ENCODE results near the gene SLC25A41. TPM values are rescaled to one million over a fixed set of nuclear protein-coding genes. Genes with fewer than 3 reads are reported as not detected.
A peak's percentile ranks its signal among the peaks of the same experiment; 100 is the strongest.

The SLC25A41 gene
- total and polyA plus RNA-seq, 2 of the 13 experiments (the other 11 are each of a cell fraction or from before 2014, with no cell fraction given): 0.33 to 0.95 TPM

GRCh38 chr19:6402837-6403608 lies 30.5 kb downstream of the SLC25A41 start (continued):
- TF ChIP-seq ZNF446 (CRISPR knock-in tag; IDR thresholded peaks at IDR 0.05): no peak
- TF ChIP-seq TSC22D2 (CRISPR knock-in tag; IDR thresholded peaks at IDR 0.05; ENCODE audit: borderline replicate concordance): no peak
- no peak for TF ChIP-seq THAP7 (CRISPR knock-in tag; IDR thresholded peaks at IDR 0.05)
- no peak for TF ChIP-seq TCF12 (IDR thresholded peaks at IDR 0.05)
- TF ChIP-seq TCF12 (CRISPR knock-in tag; IDR thresholded peaks at IDR 0.05): no peak
- no peak for TF ChIP-seq EED (CRISPR knock-in tag; IDR thresholded peaks at IDR 0.05)
- no peak for TF ChIP-seq EHMT2 (IDR thresholded peaks at IDR 0.05; ENCODE audit: borderline replicate concordance, low read depth, low read length)
- no peak for TF ChIP-seq ZNF678 (CRISPR knock-in tag; IDR thresholded peaks at IDR 0.05)
- TF ChIP-seq ZNF572 (CRISPR knock-in tag; IDR thresholded peaks at IDR 0.05): no peak
- TF ChIP-seq ZNF670 (CRISPR knock-in tag; IDR thresholded peaks at IDR 0.05; ENCODE audit: borderline replicate concordance): no peak
- TF ChIP-seq E2F5 (CRISPR knock-in tag; conservative IDR thresholded peaks at IDR 0.05): no peak
- no peak for TF ChIP-seq ZBTB3 (CRISPR knock-in tag; IDR thresholded peaks at IDR 0.05; ENCODE audit: borderline replicate concordance, low read depth)
- TF ChIP-seq LCORL (IDR thresholded peaks at IDR 0.05): no peak
- no peak for TF ChIP-seq LCORL (CRISPR knock-in tag; IDR thresholded peaks at IDR 0.05)
- TF ChIP-seq KDM5B (CRISPR knock-in tag; IDR thresholded peaks at IDR 0.05; ENCODE audit: borderline replicate concordance): no peak; the same call in 1 of the 2 replicates
- TF ChIP-seq IKZF4 (CRISPR knock-in tag; IDR thresholded peaks at IDR 0.05; ENCODE audit: borderline replicate concordance, low read depth, not compliant biosample characterization): no peak
- no peak for TF ChIP-seq ZNF564 (CRISPR knock-in tag; IDR thresholded peaks at IDR 0.05)
- no peak for TF ChIP-seq KDM2A (CRISPR knock-in tag; IDR thresholded peaks at IDR 0.05; ENCODE audit: borderline replicate concordance, low read depth)
- TF ChIP-seq MIER2 (CRISPR knock-in tag; IDR thresholded peaks at IDR 0.05): no peak
- TF ChIP-seq FOXK2 (IDR thresholded peaks at IDR 0.05): no peak
- no peak; the same call in 1 of the 2 replicates for TF ChIP-seq NRL (CRISPR knock-in tag; IDR thresholded peaks at IDR 0.05; ENCODE audit: borderline replicate concordance)
- TF ChIP-seq ZNF367 (CRISPR knock-in tag; IDR thresholded peaks at IDR 0.05; ENCODE audit: borderline replicate concordance): no peak
- TF ChIP-seq JUND (CRISPR knock-in tag; IDR thresholded peaks at IDR 0.05): no peak
- TF ChIP-seq NKX3-1 (CRISPR knock-in tag; IDR thresholded peaks at IDR 0.05): no peak
- TF ChIP-seq ZSCAN12 (CRISPR knock-in tag; IDR thresholded peaks at IDR 0.05): no peak
- TF ChIP-seq THAP9 (CRISPR knock-in tag; IDR thresholded peaks at IDR 0.05; ENCODE audit: borderline replicate concordance): 0 out of 2 replicates have a peak, but pooled peaks have one; percentile 40
- no peak for TF ChIP-seq AHR (CRISPR knock-in tag; IDR thresholded peaks at IDR 0.05)
- TF ChIP-seq REL (CRISPR knock-in tag; conservative IDR thresholded peaks at IDR 0.05): no peak

Measured in HepG2 (cell line).